ENCODE measurements around the gene MMP25. TPM values are rescaled to one million over a fixed set of nuclear protein-coding genes. Genes with fewer than 3 reads are reported as not detected.
"Not testable (repeated sequence)": the region's sequence is repeated elsewhere in the genome, so short reads cannot be mapped to it uniquely, and the experiment has no call there.

The MMP25 gene
- total and polyA plus RNA-seq, 2 donors, result 0.80 to 2.9 TPM

DNA sequence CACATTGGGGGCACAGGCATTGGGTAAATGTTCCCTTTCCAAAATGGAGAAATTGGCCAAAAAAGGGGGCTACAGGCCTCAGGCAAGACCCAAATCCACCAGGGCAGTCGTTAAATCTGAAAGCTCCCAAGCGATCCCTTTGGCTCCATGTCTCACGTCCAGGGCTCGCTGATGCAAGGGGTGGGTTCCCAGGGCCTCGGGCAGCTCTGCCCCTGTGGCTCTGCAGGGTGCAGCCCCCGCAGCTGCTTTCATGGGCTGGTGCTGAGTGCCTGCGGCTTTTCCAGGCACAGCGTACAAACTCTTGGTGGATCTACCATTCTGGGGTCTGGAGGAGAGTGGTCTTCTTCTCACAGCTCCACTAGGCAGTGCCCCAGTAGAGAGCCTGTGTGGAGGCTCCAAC, 37.0 kb downstream of the MMP25 start:
- Histone ChIP-seq H3K4me1 (ENCODE audit: control insufficient read depth in 2 of 2, insufficient read depth in 2 of 2, low read length in 2 of 2) (peaks cover 17 to 65% of the 10 kb centered on the region in 2 donors), H3K9me3 (ENCODE audit: control insufficient read depth in 2 of 2, insufficient read depth in 1 of 2, low read length in 1 of 2) (peaks cover 1 to 24% of the 10 kb centered on the region in 2 donors)
- not testable (repeated sequence) for H3K27ac ChIP-seq (ENCODE audit: low read depth in 1 of 2, low read length in 1 of 2); H3K4me3 ChIP-seq (ENCODE audit: low read length in 2 of 2); DNase-seq (ENCODE audit: low read depth in 6 of 9, low spot score in 9 of 9); H3K27me3 ChIP-seq (ENCODE audit: control insufficient read depth in 2 of 2, insufficient read depth in 1 of 2, low read length in 1 of 2); H3K36me3 ChIP-seq (ENCODE audit: control insufficient read depth in 2 of 2, insufficient read depth in 2 of 2, low read length in 1 of 2)
- whole genome bisulfite sequencing, result 97% methylated on average over 8 of the region's 8 CpGs

- no peak overlapping the region for H3K4me3 ChIP-seq (ENCODE audit: low read length in 2 of 2)
- H3K9me3 ChIP-seq (ENCODE audit: control insufficient read depth in 2 of 2, insufficient read depth in 1 of 2, low read length in 1 of 2), result peaks cover 1 to 26% of the 10 kb centered on the region in 2 donors
- H3K27me3 ChIP-seq (ENCODE audit: control insufficient read depth in 2 of 2, insufficient read depth in 1 of 2, low read length in 1 of 2), result no peaks in the 10 kb centered on the region
- 96% methylated on average over 1 of the region's 1 CpG for WGBS
- H3K36me3 ChIP-seq (ENCODE audit: control insufficient read depth in 2 of 2, insufficient read depth in 2 of 2, low read length in 1 of 2), result peaks cover 0 to 2% of the 10 kb centered on the region in 2 donors
- no peak for DNase-seq (ENCODE audit: low read depth in 6 of 9, low spot score in 9 of 9)
- peaks cover 17 to 67% of the 10 kb centered on the region in 2 donors for H3K4me1 ChIP-seq (ENCODE audit: control insufficient read depth in 2 of 2, insufficient read depth in 2 of 2, low read length in 2 of 2)
- H3K27ac ChIP-seq (ENCODE audit: low read depth in 1 of 2, low read length in 1 of 2), result no peak overlapping the region
These were observed 38.1 kb downstream of the MMP25 start for GRCh38 chr16:3084491-3084890.

DNA sequence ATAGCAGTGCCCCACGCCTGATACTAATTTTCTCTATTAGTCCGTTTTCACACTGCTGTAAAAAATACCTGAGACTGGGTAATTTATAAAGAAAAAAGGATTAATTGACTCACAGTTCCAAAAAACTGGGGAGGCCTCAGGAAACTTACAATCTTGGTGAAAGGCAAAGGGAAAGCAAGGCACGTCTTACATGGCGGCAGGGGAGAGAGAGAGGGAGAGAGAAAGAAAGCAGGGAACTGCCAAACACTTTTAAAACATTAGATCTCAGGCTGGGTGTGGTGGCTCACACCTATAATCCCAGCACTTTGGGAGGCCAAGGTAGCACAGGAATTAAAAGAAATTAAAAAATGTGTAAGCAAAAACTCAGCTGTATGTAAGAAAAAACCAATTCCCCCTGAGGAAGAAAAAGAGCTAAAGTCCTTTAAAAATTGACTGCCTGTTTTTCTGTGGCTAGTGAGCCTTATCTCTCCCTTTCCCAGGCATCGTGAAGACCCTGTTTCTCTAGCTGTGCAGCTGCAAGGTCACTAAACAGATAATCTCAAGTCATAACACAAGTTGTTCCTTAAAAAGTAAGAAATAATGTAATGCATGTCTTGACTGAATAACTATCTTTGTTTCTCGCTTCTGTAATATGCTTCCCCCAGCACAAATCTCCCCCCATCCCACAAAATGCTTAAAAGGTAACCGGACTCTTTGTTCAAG, 38.8 kb downstream of the MMP25 start:
- Histone ChIP-seq H3K4me3 (ENCODE audit: low read length in 2 of 2) (no peak overlapping the region), H3K27ac (ENCODE audit: low read depth in 1 of 2, low read length in 1 of 2) (no peak overlapping the region), H3K4me1 (ENCODE audit: control insufficient read depth in 2 of 2, insufficient read depth in 2 of 2, low read length in 2 of 2) (peaks cover 15 to 65% of the 10 kb centered on the region in 2 donors), H3K27me3 (ENCODE audit: control insufficient read depth in 2 of 2, insufficient read depth in 1 of 2, low read length in 1 of 2) (no peaks in the 10 kb centered on the region), H3K36me3 (ENCODE audit: control insufficient read depth in 2 of 2, insufficient read depth in 2 of 2, low read length in 1 of 2) (peaks cover 0 to 2% of the 10 kb centered on the region in 2 donors), H3K9me3 (ENCODE audit: control insufficient read depth in 2 of 2, insufficient read depth in 1 of 2, low read length in 1 of 2) (peaks cover 0 to 24% of the 10 kb centered on the region in 2 donors)
- WGBS, result 86% methylated on average over 7 of the region's 7 CpGs
- DNase-seq (ENCODE audit: low read depth in 6 of 9, low spot score in 9 of 9), result no peak

- Histone ChIP-seq H3K27me3 (ENCODE audit: control insufficient read depth in 2 of 2, insufficient read depth in 1 of 2, low read length in 1 of 2) (no peaks in the 10 kb centered on the region), H3K9me3 (ENCODE audit: control insufficient read depth in 2 of 2, insufficient read depth in 1 of 2, low read length in 1 of 2) (peaks cover 0 to 22% of the 10 kb centered on the region in 2 donors), H3K27ac (ENCODE audit: low read depth in 1 of 2, low read length in 1 of 2) (peak overlapping the region; percentile 46 to 66), H3K4me1 (ENCODE audit: control insufficient read depth in 2 of 2, insufficient read depth in 2 of 2, low read length in 2 of 2) (peaks cover 15 to 65% of the 10 kb centered on the region in 2 donors), H3K4me3 (ENCODE audit: low read length in 2 of 2) (peak overlapping the region in 1 of 2 donors; percentile 38), H3K36me3 (ENCODE audit: control insufficient read depth in 2 of 2, insufficient read depth in 2 of 2, low read length in 1 of 2) (no peaks in the 10 kb centered on the region)
- 95% methylated on average over 17 of the region's 17 CpGs for WGBS
- no peak for DNase-seq (ENCODE audit: low read depth in 6 of 9, low spot score in 9 of 9)
These were observed 39.7 kb downstream of the MMP25 start for GRCh38 chr16:3085868-3086595.

GRCh38 chr16:3086596-3087242, 40.4 kb downstream of the MMP25 start:
- peaks cover 0 to 18% of the 10 kb centered on the region in 2 donors for H3K9me3 ChIP-seq (ENCODE audit: control insufficient read depth in 2 of 2, insufficient read depth in 1 of 2, low read length in 1 of 2)
- H3K27ac ChIP-seq (ENCODE audit: low read depth in 1 of 2, low read length in 1 of 2), result peak overlapping the region; percentile 46 to 66
- H3K27me3 ChIP-seq (ENCODE audit: control insufficient read depth in 2 of 2, insufficient read depth in 1 of 2, low read length in 1 of 2), result no peaks in the 10 kb centered on the region
- H3K4me1 ChIP-seq (ENCODE audit: control insufficient read depth in 2 of 2, insufficient read depth in 2 of 2, low read length in 2 of 2), result peaks cover 15 to 68% of the 10 kb centered on the region in 2 donors
- H3K4me3 ChIP-seq (ENCODE audit: low read length in 2 of 2), result peak overlapping the region; percentile 25 to 38
- no peaks in the 10 kb centered on the region for H3K36me3 ChIP-seq (ENCODE audit: control insufficient read depth in 2 of 2, insufficient read depth in 2 of 2, low read length in 1 of 2)
- WGBS, result 69% methylated on average over 14 of the region's 14 CpGs
- DNase-seq (ENCODE audit: low read depth in 6 of 9, low spot score in 9 of 9), result peak in 1 of 9 donors; percentile 56

DNA sequence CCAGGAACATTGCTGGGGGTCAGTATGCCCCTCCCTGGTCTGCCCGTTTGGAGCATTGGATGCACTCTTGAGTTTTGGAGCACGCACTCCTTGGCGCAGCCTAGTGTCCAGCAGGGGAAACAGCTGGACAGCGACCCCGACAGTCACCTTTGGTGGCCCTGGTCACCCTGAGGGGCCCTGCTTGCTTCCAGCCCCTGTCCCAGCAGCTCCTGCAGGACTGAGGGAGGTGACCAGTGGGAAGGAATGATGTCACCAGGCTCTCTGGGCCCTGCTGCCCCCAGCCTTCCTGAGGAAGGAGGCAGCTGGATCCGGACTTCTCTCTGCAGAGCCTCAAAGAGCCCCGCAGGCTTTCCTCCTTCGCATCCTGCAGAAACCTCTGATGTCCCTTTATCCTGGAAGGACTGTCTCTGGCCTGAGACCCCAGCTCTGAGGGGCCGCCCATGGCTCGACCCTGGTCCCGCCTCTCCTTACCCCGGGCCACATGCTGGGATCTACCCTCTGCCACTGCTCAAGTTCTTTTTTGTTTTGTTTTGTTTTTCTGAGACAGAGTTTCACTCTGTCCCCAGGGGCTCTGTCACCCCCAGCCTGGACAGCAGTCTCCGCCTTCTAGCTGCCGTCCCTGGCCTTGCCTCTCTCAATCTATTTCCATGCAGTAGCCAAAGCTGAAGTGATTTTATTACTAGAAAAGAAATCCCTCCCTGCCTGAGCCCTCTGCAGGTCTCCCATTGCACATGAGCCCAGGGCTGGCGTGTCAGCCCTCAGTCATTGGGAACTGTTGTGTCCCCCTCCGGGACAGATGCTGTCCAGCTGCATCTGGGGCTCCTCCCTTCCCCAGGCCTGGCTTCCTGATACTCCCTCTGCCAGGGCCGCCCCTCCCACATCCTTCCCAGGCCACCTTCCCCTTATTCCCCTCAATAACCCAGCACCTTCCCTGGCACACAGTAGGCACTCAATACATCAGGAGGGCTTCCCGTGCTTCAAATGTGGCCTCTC, 41.2 kb downstream of the MMP25 start:
- Histone ChIP-seq H3K36me3 (ENCODE audit: control insufficient read depth in 2 of 2, insufficient read depth in 2 of 2, low read length in 1 of 2) (no peaks in the 10 kb centered on the region), H3K27ac (ENCODE audit: low read depth in 1 of 2, low read length in 1 of 2) (peak overlapping the region in 1 of 2 donors; percentile 46), H3K9me3 (ENCODE audit: control insufficient read depth in 2 of 2, insufficient read depth in 1 of 2, low read length in 1 of 2) (peaks cover 0 to 11% of the 10 kb centered on the region in 2 donors), H3K27me3 (ENCODE audit: control insufficient read depth in 2 of 2, insufficient read depth in 1 of 2, low read length in 1 of 2) (no peaks in the 10 kb centered on the region), H3K4me3 (ENCODE audit: low read length in 2 of 2) (peak overlapping the region; percentile 25 to 38), H3K4me1 (ENCODE audit: control insufficient read depth in 2 of 2, insufficient read depth in 2 of 2, low read length in 2 of 2) (peaks cover 15 to 64% of the 10 kb centered on the region in 2 donors)
- no peak for DNase-seq (ENCODE audit: low read depth in 6 of 9, low spot score in 9 of 9)
- WGBS, result 80% methylated on average over 18 of the region's 18 CpGs

DNA sequence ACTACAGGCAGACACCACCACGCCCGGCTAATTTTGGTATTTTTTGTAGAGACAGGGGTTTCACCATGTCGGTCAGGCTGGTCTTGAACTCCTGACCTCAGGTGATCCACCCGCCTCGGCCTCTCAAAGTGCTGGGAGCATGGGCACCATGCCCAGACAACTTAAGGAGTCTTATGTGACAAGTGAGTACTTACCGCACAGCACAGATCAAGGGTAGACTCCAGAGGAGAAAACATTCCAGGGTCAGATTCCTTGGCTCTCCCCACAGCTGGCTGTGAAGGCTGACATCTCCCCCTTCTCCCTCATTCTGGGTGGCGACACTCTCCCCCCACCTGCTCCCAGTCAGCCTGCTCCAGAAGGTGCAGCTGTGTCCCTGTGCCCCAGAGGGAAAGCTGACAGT, 42.1 kb downstream of the MMP25 start:
- no peak overlapping the region for H3K27ac ChIP-seq (ENCODE audit: low read depth in 1 of 2, low read length in 1 of 2)
- no peaks in the 10 kb centered on the region for H3K27me3 ChIP-seq (ENCODE audit: control insufficient read depth in 2 of 2, insufficient read depth in 1 of 2, low read length in 1 of 2)
- peaks cover 15 to 60% of the 10 kb centered on the region in 2 donors for H3K4me1 ChIP-seq (ENCODE audit: control insufficient read depth in 2 of 2, insufficient read depth in 2 of 2, low read length in 2 of 2)
- H3K9me3 ChIP-seq (ENCODE audit: control insufficient read depth in 2 of 2, insufficient read depth in 1 of 2, low read length in 1 of 2), result peaks cover 0 to 11% of the 10 kb centered on the region in 2 donors
- WGBS, result 95% methylated on average over 7 of the region's 7 CpGs
- H3K4me3 ChIP-seq (ENCODE audit: low read length in 2 of 2), result no peak overlapping the region
- no peaks in the 10 kb centered on the region for H3K36me3 ChIP-seq (ENCODE audit: control insufficient read depth in 2 of 2, insufficient read depth in 2 of 2, low read length in 1 of 2)
- no peak for DNase-seq (ENCODE audit: low read depth in 6 of 9, low spot score in 9 of 9)

GRCh38 chr16:3088925-3089716, 42.8 kb downstream of the MMP25 start:
- Histone ChIP-seq H3K27ac (ENCODE audit: low read depth in 1 of 2, low read length in 1 of 2) (no peak overlapping the region), H3K4me3 (ENCODE audit: low read length in 2 of 2) (no peak overlapping the region), H3K36me3 (ENCODE audit: control insufficient read depth in 2 of 2, insufficient read depth in 2 of 2, low read length in 1 of 2) (no peaks in the 10 kb centered on the region), H3K4me1 (ENCODE audit: control insufficient read depth in 2 of 2, insufficient read depth in 2 of 2, low read length in 2 of 2) (peaks cover 15 to 59% of the 10 kb centered on the region in 2 donors), H3K27me3 (ENCODE audit: control insufficient read depth in 2 of 2, insufficient read depth in 1 of 2, low read length in 1 of 2) (no peaks in the 10 kb centered on the region), H3K9me3 (ENCODE audit: control insufficient read depth in 2 of 2, insufficient read depth in 1 of 2, low read length in 1 of 2) (peaks cover 0 to 11% of the 10 kb centered on the region in 2 donors)
- 97% methylated on average over 71 of the region's 71 CpGs for WGBS
- no peak for DNase-seq (ENCODE audit: low read depth in 6 of 9, low spot score in 9 of 9)
